GM18505 (cell line): ENCODE measurements around the gene BAK1.
A peak's percentile ranks its signal among the peaks of the same experiment; 100 is the strongest.

Source experiments
- ATAC-seq: cut with Tn5 transposase; IDR thresholded peaks from one replicate; pipeline ENCODE4 v1.9.1; 2021; ENCODE audit not compliant: unreplicated experiment
- POLR2A ChIP-seq: IDR thresholded peaks from 4 replicates; pipeline ENCODE4 v1.6.1; 2011; ENCODE audit warnings: borderline replicate concordance; ENCODE audit not compliant: insufficient read depth, insufficient read length; ENCODE audit errors: extremely low read depth

BAK1 gene

GRCh38 chr6:33589392-33589730, 9.3 kb upstream of the BAK1 start:
- no peak for ATAC-seq
- no peak for TF ChIP-seq POLR2A

GRCh38 chr6:33588894-33589293, 8.8 kb upstream of the BAK1 start:
- ATAC-seq = no peak
- no peak for TF ChIP-seq POLR2A

GRCh38 chr6:33587529-33587928, 7.5 kb upstream of the BAK1 start:
- ATAC-seq = no peak
- TF ChIP-seq POLR2A = no peak

GRCh38 chr6:33586108-33586640, 6.1 kb upstream of the BAK1 start:
- ATAC-seq = no peak
- TF ChIP-seq POLR2A = no peak

- TF ChIP-seq POLR2A = peak; percentile 62
- ATAC-seq = peak; percentile 44
Measured at GRCh38 chr6:33585403-33586107, 5.5 kb upstream of the BAK1 start.

GRCh38 chr6:33584700-33585402, 4.8 kb upstream of the BAK1 start:
- TF ChIP-seq POLR2A = no peak
- ATAC-seq = no peak

GRCh38 chr6:33583591-33584155, 3.6 kb upstream of the BAK1 start:
- ATAC-seq = no peak
- no peak for TF ChIP-seq POLR2A

- TF ChIP-seq POLR2A = no peak
- no peak for ATAC-seq
Measured at GRCh38 chr6:33581186-33581585, 1.1 kb upstream of the BAK1 start.

- no peak for ATAC-seq
- no peak for TF ChIP-seq POLR2A
Measured at GRCh38 chr6:33578588-33579011, 1.5 kb downstream of the BAK1 start.

- no peak for ATAC-seq
- no peak for TF ChIP-seq POLR2A
Measured at GRCh38 chr6:33578164-33578563, 1.9 kb downstream of the BAK1 start.

- TF ChIP-seq POLR2A = no peak
- ATAC-seq = no peak
Measured at GRCh38 chr6:33577718-33578117, 2.4 kb downstream of the BAK1 start.

GRCh38 chr6:33577106-33577535, 3.0 kb downstream of the BAK1 start:
- ATAC-seq = no peak
- TF ChIP-seq POLR2A = no peak

- no peak for ATAC-seq
Measured at GRCh38 chr6:33576668-33577067, 3.4 kb downstream of the BAK1 start.

GRCh38 chr6:33575211-33575610, 4.9 kb downstream of the BAK1 start:
- no peak for ATAC-seq
- TF ChIP-seq POLR2A = no peak

More at GRCh38 chr6:33576668-33577067, 3.4 kb downstream of the BAK1 start:
- TF ChIP-seq POLR2A = no peak
